Mesodermal cell (in vitro differentiated cells): ENCODE results near the gene AP3S1.
"Not testable (repeated sequence)": the region's sequence is repeated elsewhere in the genome, so short reads cannot be mapped to it uniquely, and the experiment has no call there.

Experiments
- H3K27ac ChIP-seq: 2 replicates; pipeline ENCODE4 v1.7.0; 2013; ENCODE audit warnings: mild to moderate bottlenecking, low read depth, low read length, moderate library complexity; ENCODE audit not compliant: severe bottlenecking
- H3K36me3 ChIP-seq: 2 replicates; pipeline ENCODE4 v1.7.1; 2013; ENCODE audit warnings: mild to moderate bottlenecking, low read length, moderate library complexity; ENCODE audit not compliant: control insufficient read depth, insufficient read depth
- H3K4me1 ChIP-seq: one replicate; pipeline ENCODE4 v1.7.1; 2013; ENCODE audit warnings: mild to moderate bottlenecking, low read length; ENCODE audit not compliant: insufficient read depth, control insufficient read depth, poor library complexity, severe bottlenecking
- H3K4me3 ChIP-seq: 2 replicates; pipeline ENCODE4 v1.7.0; 2013; ENCODE audit warnings: low read length, control low read depth, mild to moderate bottlenecking; ENCODE audit not compliant: insufficient read depth, poor library complexity, severe bottlenecking; ENCODE audit errors: extremely low read depth
- H3K9me3 ChIP-seq: 2 replicates; pipeline ENCODE4 v1.7.1; 2013; ENCODE audit warnings: mild to moderate bottlenecking, low read length, moderate library complexity; ENCODE audit not compliant: control insufficient read depth
- WGBS, 2 experiments: methylation state at CpG; one replicate each; pipeline ENCODE4 v1.1.5; 2013; ENCODE audit warnings: missing lambda C conversion rate in 2 of 2; ENCODE audit not compliant: insufficient coverage in 2 of 2; 5-methylcytosine and 5-hydroxymethylcytosine counted together

The AP3S1 gene

DNA sequence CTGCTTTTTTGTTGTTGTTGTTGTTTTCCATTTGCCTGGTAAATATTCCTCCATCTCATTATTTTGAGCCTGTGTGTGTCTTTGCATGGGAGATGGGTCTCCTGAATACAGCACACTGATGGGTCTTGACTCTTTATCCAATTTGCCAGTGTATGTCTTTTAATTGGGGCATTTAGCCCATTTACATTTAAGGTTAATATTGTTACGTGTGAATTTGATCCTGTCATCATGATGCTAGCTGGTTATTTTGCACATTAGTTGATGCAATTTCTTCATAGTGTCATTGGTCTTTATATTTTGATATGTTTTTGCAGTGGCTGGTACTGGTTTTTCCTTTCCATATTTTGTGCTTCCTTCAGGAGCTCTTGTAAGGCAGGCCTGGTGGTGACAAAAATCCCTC, 16.8 kb upstream of the AP3S1 start:
- no CpG with 5 or more reads among the region's 1 CpG for WGBS, 2 experiments
- not testable (repeated sequence) for H3K27ac ChIP-seq, H3K9me3 ChIP-seq, H3K4me1 ChIP-seq, H3K4me3 ChIP-seq
- peaks cover 14% of the 10 kb centered on the region for H3K36me3 ChIP-seq

DNA sequence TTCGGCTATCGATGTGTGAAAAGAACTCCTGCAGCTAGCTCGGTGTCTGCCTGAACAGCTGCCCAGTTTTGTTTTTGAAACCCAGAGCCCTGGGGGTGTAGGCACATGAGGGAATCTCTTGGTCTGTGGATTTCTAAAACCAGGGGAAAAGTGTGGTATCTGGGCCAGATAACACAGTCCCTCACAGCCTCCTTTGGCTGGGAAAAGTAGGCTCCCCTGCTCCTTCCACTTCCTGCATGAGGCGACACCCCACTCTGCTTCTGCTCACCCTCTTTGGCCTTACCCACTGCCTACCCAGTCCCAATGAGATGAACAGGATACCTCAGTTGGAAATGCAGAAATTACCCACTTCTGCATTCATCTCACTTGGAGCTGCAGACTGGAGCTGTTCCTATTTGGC, 15.8 kb upstream of the AP3S1 start:
- H3K4me3 ChIP-seq: no peak overlapping the region
- H3K4me1 ChIP-seq: no peaks in the 10 kb centered on the region
- no peak overlapping the region for H3K27ac ChIP-seq
- H3K9me3 ChIP-seq: no peaks in the 10 kb centered on the region
- 81 to 88% methylated on average over 1 to 4 of the region's 4 CpGs for WGBS, 2 experiments
- H3K36me3 ChIP-seq: peaks cover 21% of the 10 kb centered on the region

DNA sequence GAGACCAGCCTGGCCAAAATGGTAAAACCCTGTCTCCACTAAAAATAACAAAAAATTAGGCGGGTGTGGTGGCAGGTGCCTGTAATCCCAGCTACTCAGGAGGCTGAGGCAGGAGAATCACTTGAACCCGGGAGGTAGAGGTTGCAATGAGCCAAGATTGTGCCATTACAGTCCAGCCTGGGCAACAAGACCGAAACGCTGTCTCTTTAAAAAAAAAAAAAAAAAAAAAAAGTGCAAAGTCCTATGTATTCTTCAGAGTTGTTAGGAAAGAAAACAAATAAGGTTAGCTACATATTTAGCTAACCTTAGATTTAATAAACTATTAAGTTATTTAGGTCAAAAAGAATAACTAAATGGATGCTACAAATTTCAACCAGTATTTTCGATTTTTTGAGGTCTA, 11.8 kb upstream of the AP3S1 start:
- no peaks in the 10 kb centered on the region for H3K9me3 ChIP-seq
- WGBS, 2 experiments: 67 to 95% methylated on average over 1 to 2 of the region's 5 CpGs
- peaks cover 35% of the 10 kb centered on the region for H3K36me3 ChIP-seq
- H3K4me3 ChIP-seq: no peak overlapping the region
- H3K4me1 ChIP-seq: no peaks in the 10 kb centered on the region
- H3K27ac ChIP-seq: no peak overlapping the region

DNA sequence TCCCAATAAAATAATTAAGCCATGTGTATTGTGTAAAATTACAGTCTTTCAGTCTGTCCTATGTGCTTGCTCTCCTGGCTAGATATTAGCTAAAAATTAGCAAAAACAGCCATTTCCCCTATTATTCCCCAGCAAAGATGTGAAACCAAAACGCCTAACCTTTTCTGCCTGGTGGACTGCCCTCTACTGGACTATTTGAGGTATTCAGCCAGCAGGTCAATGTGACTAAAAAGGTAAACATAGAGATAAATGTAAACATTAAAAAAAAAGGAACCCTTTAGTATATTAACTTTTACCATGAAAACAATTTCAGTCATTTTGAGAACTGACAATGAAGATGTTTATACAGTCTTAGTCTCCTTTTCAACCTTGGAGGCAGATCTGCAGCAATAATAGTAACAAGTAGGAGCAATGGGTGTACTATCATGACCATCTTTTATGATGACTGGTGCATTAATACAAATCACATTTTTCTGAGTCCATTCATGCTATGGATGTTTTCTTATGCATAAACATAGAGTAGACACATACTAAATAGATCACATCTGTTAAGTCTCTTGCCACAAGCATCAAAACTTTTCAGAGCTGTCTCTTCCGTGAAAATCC, 10.5 kb upstream of the AP3S1 start:
- H3K4me1 ChIP-seq: no peaks in the 10 kb centered on the region
- no peak overlapping the region for H3K27ac ChIP-seq
- H3K4me3 ChIP-seq: no peak overlapping the region
- WGBS, 2 experiments: no CpG with 5 or more reads among the region's 2 CpGs
- no peaks in the 10 kb centered on the region for H3K9me3 ChIP-seq
- H3K36me3 ChIP-seq: peaks cover 48% of the 10 kb centered on the region

DNA sequence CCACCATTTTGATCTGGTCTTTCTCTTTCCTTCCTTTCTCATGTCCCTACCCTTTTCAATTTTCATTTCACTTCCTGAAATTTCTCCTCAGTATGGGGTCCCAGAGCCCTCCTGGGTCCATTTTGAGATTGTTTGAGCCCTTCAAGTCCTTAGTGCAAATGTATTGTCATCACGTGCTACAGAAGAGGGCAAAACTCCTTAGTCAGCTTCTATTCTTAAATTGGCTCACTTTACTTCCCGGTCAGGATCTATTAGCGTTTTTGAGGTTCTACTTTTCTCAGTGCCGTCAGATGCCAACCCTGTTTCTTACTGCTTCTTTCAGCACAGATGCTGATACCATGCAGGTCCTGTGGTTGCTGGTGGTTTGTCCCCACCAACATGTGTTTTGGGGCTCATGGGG, 6.3 kb upstream of the AP3S1 start:
- Histone ChIP-seq H3K27ac (no peak overlapping the region), H3K36me3 (peaks cover 45% of the 10 kb centered on the region), H3K4me1 (peaks cover 2% of the 10 kb centered on the region), H3K9me3 (no peaks in the 10 kb centered on the region), H3K4me3 (no peak overlapping the region)
- 87 to 89% methylated on average over 2 to 3 of the region's 4 CpGs for WGBS, 2 experiments

DNA sequence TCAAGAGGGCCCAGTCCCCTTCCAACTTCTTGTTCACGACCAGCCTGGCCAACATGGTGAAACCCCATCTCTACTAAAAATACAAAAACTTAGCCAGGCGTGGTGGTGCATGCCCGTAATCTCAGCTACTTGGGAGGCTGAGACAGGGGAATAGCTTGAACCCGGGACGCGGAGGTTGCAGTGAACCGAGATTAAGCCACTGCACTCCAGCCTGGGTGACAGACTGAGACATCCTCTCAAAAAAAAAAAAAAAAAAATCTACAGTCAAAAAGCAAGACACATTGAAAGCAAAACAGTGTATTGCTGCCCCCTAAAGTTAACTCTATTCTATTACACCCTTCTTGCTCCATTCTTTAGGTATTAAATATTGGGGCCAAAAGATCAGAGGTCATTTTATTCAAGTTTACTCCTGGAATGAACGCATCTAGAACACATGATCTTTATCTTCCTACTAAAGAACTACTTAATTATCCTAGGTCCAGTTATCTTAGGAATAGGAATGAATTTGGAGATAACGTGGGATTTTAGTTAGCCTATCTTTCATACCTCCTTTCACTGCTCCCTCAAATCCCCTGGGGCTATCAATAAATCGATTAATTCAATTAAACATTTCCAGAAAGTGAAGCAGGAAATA, 2.7 kb upstream of the AP3S1 start:
- peaks cover 33% of the 10 kb centered on the region for H3K36me3 ChIP-seq
- peaks cover 3% of the 10 kb centered on the region for H3K4me1 ChIP-seq
- no peak overlapping the region for H3K27ac ChIP-seq
- no peaks in the 10 kb centered on the region for H3K9me3 ChIP-seq
- H3K4me3 ChIP-seq: no peak overlapping the region
- 62 to 71% methylated on average over 5 of the region's 10 CpGs for WGBS, 2 experiments

DNA sequence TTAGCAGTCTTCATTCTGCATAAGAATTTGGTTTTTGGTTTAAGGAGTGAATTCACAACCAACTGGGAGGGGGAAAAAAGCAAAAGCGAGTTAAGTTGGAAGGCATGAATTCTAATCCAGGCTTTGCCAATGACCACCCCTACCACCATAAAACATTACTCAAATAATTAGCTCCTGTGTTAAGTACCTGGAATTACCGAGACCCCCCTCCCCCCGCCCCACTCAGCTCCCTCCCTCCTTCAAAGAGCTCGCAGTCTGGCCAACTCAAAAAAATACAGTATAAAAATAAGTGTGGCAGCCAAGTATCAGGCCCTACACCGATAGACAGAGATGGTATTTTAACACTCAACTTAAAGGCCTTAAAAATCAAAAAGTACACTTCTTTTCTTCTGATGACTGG, 862 bp upstream of the AP3S1 start:
- H3K4me1 ChIP-seq: peaks cover 3% of the 10 kb centered on the region
- WGBS, 2 experiments: 0% methylated on average over 1 of the region's 5 CpGs; no CpG with 5 or more reads in 1 of the 2 experiments
- no peaks in the 10 kb centered on the region for H3K9me3 ChIP-seq
- H3K4me3 ChIP-seq: peak overlapping the region; percentile 76
- peak overlapping the region; percentile 93 for H3K27ac ChIP-seq
- peaks cover 18% of the 10 kb centered on the region for H3K36me3 ChIP-seq

DNA sequence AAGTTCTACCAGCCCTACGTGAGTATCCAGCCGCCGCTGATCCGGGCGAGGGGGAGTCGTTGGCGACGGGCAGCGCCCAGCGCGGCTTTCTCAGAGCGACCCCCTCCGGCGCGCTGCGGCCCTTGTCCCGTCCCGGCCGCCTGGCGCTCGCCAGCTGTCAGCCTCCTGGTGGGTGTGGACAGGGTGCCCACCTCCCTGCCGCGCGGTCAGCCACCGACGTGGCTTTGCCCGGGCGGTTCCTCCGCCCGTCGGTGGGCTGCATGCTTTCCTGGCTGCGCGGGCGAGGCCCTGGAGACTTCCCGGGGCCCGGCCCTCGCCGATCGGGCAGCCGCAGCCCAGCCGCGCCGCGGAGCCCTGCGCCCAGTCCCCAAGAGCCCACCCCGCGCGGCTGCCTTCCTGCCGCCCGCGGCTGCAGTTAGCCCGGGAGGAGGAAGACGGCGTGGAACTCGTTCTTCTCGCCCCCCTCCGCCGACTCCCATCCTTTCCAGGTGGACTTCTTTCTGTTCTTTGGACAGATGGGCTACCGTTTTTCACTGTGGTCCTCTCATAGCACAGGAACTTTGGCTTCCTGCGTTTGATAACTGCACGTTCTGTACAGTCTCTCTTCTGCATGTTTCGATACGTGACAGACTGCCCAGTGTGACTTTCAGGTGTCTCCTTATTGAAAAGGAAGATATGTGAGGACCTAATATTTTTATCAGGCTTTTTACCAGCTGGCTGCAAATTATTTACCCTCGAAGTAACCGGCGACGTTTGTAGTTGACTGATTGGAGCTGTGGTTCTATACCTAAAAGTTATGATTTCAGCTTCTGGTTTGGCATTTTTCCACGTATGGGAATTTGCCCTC, 577 bp downstream of the AP3S1 start:
- peak overlapping the region; percentile 93 for H3K27ac ChIP-seq
- H3K9me3 ChIP-seq: no peaks in the 10 kb centered on the region
- peaks cover 3% of the 10 kb centered on the region for H3K4me1 ChIP-seq
- H3K4me3 ChIP-seq: peak overlapping the region; percentile 76
- peaks cover 3% of the 10 kb centered on the region for H3K36me3 ChIP-seq
- 0 to 1% methylated on average over 56 to 57 of the region's 68 CpGs for WGBS, 2 experiments

DNA sequence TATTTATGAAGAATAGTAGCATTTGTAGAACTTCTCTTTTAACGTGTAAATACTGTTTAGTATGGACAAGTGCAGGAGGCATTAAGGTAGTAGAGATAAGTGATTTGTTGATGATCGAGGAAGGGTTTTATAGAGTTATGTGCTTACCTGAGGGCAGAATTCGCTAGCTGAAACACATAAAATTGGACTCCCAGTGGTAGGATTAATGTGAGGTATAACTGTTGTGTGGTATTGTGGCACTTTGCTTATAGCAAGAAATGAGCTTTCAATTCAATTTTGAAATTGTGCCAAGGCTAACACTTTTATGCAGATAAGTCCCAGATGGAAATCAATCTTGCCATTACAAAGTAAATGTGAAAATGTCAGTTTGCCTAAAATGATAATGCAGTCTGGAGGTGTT, 1.2 kb downstream of the AP3S1 start:
- Histone ChIP-seq H3K4me1 (peaks cover 3% of the 10 kb centered on the region), H3K4me3 (peak overlapping the region; percentile 76), H3K27ac (no peak overlapping the region), H3K36me3 (no peaks in the 10 kb centered on the region), H3K9me3 (no peaks in the 10 kb centered on the region)
- 50 to 70% methylated on average over 2 to 3 of the region's 3 CpGs for WGBS, 2 experiments

DNA sequence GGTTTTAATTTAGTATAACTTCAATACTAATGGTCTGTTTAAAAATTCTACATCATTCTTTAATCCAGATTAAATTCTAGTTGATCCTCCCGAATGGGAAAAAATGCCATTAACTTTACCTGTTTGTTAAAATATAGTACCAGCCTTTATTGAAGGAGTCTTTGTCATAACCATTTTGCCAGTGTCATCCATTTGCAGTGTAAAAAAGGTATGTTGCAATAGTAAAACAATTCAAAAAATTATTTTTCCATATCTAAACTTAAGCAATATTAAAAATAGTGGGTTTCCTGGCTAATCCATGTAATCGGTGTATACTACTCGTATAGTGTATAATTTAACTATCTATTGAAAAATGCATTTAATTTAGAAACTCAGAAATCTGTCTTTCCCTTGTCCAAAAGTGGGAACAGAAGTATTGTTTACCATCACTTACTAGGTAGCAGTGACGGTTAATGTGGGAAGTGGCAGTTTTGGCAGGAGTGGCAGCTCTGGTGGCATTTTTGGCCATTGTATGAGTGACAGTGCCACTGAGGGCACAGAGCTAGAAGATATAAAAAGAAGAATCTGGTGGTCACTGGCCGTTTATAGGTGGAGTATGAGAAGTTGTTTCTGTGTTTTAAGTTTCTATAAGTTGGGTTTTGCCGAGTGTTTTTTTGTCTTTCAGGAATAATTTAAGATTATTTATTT, 1.9 kb downstream of the AP3S1 start:
- Histone ChIP-seq H3K9me3 (no peaks in the 10 kb centered on the region), H3K4me1 (peaks cover 3% of the 10 kb centered on the region), H3K4me3 (no peak overlapping the region), H3K36me3 (no peaks in the 10 kb centered on the region), H3K27ac (no peak overlapping the region)
- WGBS, 2 experiments: 100% methylated on average over 1 of the region's 6 CpGs
